ENCODE results near the gene DNAI7.

Gene DNAI7

DNA sequence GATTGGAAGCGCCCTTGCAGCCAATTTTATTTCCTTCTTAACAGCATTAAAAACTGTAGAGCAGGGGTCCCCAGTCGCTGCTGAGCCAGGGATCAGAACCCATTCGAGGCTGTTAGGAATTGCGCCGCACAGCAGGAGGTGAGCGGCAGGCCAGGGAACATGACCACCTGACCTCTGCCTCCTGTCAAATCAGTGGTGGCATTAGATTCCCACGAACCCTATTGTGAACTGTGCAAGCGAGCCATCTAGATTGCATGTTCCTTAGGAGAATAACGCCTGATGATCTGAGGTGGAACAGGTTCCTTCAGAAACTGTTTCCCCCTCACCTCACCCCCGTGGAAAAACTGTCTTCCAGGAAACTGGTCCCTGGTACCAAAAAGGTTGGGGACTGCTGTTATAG is 107.4 kb downstream of the DNAI7 start:
- TF ChIP-seq, protein P1, sequence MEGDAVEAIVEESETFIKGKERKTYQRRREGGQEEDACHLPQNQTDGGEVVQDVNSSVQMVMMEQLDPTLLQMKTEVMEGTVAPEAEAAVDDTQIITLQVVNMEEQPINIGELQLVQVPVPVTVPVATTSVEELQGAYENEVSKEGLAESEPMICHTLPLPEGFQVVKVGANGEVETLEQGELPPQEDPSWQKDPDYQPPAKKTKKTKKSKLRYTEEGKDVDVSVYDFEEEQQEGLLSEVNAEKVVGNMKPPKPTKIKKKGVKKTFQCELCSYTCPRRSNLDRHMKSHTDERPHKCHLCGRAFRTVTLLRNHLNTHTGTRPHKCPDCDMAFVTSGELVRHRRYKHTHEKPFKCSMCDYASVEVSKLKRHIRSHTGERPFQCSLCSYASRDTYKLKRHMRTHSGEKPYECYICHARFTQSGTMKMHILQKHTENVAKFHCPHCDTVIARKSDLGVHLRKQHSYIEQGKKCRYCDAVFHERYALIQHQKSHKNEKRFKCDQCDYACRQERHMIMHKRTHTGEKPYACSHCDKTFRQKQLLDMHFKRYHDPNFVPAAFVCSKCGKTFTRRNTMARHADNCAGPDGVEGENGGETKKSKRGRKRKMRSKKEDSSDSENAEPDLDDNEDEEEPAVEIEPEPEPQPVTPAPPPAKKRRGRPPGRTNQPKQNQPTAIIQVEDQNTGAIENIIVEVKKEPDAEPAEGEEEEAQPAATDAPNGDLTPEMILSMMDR (conservative IDR thresholded peaks at IDR 0.05; ENCODE audit: low read depth, low read length) = no peak
- DNase-seq (ENCODE audit: low read depth) = no peak

DNA sequence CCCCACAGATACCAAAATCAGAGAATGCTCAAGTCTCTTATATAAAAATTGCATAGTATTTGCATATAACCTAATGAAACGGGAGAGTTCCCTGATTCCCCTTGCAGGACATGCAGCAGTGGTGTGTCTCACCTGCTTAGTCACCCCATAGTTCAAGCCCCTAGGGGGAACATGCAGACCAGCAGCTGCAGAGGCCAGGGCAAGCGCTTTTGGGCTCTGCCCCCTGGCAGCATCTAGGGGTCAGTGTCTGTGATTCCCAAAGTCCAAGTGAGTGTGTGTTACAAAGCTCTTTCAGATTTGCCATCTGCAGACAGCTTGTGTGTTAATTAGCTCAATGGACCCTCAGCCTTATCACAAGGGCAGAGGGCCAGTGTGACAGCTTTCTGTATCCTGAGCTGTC is 110.1 kb downstream of the DNAI7 start:
- no peak overlapping the region for H3K4me3 ChIP-seq (ENCODE audit: low read length)
- TF ChIP-seq, protein P1 (conservative IDR thresholded peaks at IDR 0.05; ENCODE audit: low read depth, low read length) = no peak
- no peak for DNase-seq (ENCODE audit: low read depth)

More for the DNA sequence above, 107.4 kb downstream of the DNAI7 start:
- no peak overlapping the region for H3K4me3 ChIP-seq (ENCODE audit: low read length)

DNA sequence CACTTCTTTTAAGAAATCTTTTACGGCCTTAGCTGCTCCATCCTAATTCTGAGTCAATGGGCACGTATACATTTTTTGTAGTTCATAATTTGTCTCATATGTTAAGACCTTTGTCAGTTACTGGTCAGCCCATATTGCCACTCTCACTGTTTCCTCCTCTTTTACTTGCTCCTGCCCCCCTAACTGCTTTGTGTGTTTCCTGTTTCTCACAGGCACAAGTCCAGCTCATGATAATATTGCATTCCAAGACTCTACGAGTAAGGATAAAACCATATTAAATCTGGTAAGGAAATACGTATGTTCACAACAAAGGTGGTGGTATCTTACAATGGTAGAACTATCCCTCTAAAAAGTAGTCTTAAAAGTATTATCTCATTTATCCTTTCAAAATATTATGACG is 111.7 kb downstream of the DNAI7 start:
- no peak for DNase-seq (ENCODE audit: low read depth)
- TF ChIP-seq, protein P1 (conservative IDR thresholded peaks at IDR 0.05; ENCODE audit: low read depth, low read length) = no peak
- no peak overlapping the region for H3K4me3 ChIP-seq (ENCODE audit: low read length)

DNA sequence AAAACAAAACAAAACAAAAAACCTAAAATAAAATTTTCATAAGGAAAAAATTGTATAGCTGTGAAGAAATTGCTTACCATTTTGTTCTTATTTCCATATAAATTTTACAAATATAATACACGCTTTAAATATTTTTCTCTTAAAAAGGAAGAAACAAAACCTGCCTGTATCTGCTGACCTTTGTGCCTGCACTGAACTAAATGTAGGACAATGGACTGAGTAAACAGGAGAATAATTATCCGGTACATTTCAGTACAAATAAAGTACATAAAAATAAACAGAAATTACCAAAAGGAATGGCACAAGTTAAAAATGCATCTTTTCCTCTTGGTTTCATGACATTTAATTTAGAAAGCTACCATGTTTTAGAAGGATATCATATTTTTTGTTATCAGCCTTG is 112.3 kb downstream of the DNAI7 start:
- no peak overlapping the region for H3K4me3 ChIP-seq (ENCODE audit: low read length)
- no peak for DNase-seq (ENCODE audit: low read depth)
- TF ChIP-seq, protein P1 (conservative IDR thresholded peaks at IDR 0.05; ENCODE audit: low read depth, low read length) = no peak

DNA sequence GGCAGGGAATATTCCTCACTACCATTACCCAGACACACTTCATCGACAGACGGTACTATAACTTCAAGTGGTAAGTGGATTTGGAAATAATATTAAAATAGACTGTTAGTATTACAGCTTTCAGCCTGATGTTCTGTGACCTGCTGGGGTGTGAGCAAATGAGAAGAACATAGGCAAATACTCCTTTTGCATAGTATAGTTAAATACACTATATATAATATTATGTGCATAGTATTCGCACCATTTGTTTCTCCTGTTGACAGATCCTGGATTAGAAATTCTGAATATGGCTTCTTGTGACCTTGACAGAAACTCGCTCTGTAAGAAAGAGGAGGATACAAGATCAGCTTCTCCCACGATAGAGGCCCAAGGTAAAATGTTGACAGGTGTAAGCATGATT is 115.6 kb downstream of the DNAI7 start:
- no peak for DNase-seq (ENCODE audit: low read depth)
- TF ChIP-seq, protein P1 (conservative IDR thresholded peaks at IDR 0.05; ENCODE audit: low read depth, low read length) = no peak

DNA sequence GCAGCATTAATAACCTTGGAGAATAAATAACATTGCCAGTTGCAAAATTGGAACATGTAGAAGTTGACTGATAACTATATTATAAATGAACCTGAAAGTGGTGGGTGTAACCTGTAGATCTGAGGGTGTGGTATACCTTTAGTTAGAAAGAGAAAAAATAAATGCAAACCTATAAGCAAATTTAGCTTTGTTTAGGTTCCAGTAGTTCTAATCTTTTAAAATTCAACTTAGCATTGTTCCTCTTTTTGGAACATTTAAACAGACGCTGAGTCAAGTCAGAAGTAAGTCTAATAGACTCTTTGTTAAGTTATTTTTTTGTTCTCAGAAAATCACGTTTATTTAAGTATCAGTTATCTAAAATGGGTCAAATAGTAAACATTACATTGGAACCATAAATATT is 120.0 kb downstream of the DNAI7 start:
- TF ChIP-seq, protein P1 (conservative IDR thresholded peaks at IDR 0.05; ENCODE audit: low read depth, low read length) = no peak
- H3K4me3 ChIP-seq (ENCODE audit: low read length) = no peak overlapping the region

More for the DNA sequence above, 115.6 kb downstream of the DNAI7 start:
- no peak overlapping the region for H3K4me3 ChIP-seq (ENCODE audit: low read length)

DNA sequence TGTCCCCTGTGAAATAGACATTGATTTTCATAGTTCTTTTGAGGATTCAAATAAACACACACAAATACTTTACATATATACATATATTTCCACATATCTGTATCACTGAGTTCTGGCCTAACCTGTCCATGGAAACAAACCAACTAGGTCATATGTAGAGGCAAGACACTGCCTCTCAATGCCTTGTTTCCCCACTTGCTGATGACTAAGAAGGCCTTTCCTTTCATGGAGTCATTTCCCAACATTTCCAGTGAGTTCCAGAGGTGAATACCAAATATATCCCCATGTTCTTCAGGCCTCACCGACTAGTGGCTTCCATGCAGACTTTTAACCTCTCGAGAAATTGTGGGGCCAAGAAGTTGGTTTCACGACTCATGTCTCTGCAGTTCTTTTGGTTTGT is 120.8 kb downstream of the DNAI7 start:
- H3K4me3 ChIP-seq (ENCODE audit: low read length) = no peak overlapping the region
- DNase-seq (ENCODE audit: low read depth) = no peak
- TF ChIP-seq, protein P1 (conservative IDR thresholded peaks at IDR 0.05; ENCODE audit: low read depth, low read length) = no peak

More for the DNA sequence above, 120.0 kb downstream of the DNAI7 start:
- no peak for DNase-seq (ENCODE audit: low read depth)
